GM10847 (cell line): ENCODE data around the gene MCM8.

ENCODE experiments used
- POLR2A ChIP-seq: IDR thresholded peaks from 2 replicates; pipeline ENCODE4 v1.6.1; 2011; ENCODE audit not compliant: insufficient read length; ENCODE audit errors: extremely low read depth

Gene MCM8

DNA sequence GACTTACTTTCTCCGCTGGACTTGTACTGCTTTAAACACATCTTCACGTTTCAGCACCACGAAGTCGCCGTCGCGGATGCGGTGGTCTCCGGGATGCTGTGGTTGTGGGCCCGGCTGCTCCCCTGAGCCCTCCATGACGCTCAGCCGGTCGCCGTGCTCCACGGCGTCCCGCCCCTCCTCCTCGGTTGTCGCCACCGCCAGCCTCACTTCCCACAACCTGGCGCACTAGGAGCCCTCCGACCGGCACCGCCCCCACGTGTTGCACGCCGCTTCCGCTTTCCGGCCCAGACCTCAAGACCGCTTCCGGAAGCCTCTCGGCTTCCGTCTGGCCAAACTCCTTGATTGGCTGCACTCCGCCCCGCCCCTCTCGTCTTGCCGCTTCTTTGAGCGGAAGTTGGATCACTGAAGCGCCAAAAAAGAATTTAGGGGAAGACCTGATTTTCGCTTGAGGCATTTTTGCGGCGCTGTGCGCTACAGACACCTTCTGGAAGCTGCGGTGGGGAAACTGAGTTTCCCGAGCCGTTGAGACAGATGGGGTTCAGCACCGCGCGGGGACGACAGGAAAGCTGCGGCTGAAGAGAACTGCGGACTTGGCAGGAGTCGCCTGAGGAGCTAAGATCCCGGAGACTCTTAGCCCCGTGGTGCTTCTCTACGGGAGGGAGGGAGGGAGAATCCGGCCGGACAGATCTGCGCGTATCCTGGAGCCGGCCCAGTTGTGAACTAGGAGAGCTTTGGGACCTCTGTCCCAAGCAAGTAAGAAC, at the start of gene MCM8, which contains the start of gene TRMT6:
TSS of gene MCM8 (plus strand) at position 382 of the 761 bp plus-strand sequence. CDS start 1,364 bp downstream, outside the sequence.
TSS of gene TRMT6 (minus strand) at position 263 of the 761 bp plus-strand sequence. CDS start at position 135, 128 bp downstream.
- peak; percentile 75 for TF ChIP-seq POLR2A

DNA sequence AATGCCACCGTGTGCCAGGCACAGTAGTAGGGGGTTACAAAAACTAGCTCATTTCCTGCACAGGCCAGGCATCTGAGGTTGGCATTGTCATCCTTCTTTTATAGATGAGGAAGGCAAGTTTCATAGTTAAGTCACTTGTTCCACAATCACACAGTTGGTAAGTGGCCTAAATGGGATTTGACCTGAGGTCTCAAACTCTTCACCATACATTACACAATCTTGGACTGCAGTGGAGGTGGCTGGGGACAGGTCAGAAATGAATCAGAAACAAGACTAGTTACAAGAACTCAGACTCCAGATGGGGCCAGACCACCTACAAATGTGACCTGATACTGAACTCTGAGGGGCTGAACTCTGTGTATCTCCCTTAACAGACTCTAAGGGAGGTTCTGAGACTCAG, 49.5 kb upstream of the MCM8 start:
- no peak for TF ChIP-seq POLR2A

DNA sequence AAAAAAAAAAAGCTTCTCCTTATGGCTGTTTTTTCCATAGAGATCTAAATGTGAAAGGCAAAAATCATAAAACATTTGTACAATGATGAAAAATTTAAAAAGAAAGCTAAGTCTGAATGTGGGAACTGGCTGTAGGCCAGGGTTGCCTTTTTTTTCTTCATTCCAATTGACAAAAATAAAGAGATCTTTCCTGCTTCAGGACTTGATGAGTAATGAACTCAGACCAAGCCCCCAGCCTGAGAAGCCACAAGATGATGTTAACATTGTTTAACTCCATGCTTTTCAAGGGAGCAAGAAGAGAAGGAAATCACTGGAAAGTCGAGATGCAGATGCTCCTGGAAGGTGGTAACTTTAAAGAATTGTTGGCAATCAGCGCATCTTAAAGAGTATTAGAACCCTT, 41.5 kb upstream of the MCM8 start:
- TF ChIP-seq POLR2A: no peak

DNA sequence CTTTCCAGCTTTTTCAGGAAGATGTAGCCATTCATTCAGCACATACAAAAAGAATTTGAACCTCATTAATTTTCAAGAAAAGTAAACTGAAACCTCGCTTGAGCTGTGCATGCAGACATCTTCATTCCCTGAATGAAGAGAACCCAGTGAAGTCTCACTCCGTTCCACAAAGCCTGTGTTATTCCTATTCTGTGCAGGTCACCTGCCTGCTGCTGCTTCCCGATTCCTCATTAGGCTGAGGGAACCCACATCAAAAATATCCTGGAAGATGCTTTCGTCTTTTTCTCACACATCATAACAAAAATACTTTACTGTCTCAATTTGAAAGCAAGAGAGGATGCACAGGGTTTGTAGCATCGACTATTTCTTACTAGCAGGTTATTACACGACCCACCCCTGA, 40.3 kb upstream of the MCM8 start:
- no peak for TF ChIP-seq POLR2A

DNA sequence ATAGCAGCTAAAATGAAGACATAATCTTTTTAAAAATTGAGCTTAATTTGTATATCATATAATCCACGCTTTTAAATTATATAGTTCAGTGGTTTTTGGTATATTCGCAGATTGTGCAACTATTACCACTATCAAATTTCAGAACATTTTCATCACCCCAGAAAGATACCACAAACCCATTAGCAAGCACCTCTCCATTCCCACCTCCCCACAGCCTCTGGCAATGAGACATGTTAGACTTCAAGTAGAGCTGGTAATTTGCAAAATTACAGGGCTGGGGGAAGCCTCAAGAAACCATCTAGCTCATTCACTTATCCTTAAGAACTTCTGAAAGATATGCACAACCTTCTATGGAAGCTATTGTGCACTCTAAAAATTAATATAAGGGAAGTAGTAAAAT, 37.3 kb upstream of the MCM8 start:
- no peak for TF ChIP-seq POLR2A

DNA sequence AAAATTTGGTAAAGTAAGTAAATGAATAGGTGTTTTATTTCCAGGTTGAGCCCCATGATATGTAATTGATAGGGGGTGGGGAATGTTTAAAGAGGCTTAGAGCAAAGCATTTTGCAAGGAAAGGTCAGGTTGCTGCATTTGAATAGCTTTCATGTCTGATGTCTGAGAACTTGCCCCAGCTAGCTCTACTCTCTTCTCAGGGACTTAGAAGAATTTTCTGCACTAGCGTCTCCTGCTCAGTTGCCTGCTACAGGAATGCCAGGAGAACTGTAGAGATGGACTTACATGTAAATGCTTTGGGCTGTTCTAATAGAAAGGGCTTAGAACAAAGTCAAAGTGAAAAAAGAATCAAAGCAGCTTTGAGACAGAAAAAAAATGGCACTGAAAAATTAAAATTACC, 35.6 kb upstream of the MCM8 start:
- no peak for TF ChIP-seq POLR2A

DNA sequence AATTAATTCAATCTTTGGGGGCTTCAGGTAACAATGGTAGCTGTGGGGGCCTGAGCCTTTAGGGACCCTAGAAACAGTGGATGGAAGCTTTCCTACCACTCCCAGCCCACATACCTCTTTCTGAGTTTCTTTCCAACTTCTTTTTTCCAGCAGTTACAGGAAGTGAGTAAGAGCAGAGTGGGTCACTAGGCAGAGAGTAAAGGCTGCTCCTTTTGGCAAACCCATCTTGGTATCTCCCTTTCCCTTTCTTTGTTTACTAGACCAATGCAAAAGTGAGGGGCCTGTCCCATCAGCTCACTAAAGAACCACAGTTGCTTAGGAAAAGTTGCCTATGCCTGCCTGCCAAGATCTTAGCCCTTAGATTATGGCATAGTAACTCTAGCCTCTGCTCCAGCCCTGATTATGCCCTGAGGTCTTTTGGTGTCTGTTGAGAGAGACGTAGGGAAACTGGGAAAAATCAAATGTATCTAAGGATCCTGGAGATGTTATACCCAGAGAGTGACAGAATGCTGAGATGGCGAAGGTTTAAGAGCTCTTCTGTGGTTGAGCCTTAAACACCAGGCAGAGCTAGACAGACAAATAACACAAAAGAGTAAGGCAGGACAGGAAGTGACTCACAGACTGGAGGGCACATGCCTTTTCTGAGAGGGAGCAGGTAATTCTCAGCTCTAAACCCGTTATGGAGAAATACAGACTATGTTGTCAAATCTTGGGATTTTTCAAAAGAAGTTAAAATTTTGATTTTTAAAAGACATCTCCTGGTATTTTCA, 31.4 kb upstream of the MCM8 start:
- TF ChIP-seq POLR2A: no peak

DNA sequence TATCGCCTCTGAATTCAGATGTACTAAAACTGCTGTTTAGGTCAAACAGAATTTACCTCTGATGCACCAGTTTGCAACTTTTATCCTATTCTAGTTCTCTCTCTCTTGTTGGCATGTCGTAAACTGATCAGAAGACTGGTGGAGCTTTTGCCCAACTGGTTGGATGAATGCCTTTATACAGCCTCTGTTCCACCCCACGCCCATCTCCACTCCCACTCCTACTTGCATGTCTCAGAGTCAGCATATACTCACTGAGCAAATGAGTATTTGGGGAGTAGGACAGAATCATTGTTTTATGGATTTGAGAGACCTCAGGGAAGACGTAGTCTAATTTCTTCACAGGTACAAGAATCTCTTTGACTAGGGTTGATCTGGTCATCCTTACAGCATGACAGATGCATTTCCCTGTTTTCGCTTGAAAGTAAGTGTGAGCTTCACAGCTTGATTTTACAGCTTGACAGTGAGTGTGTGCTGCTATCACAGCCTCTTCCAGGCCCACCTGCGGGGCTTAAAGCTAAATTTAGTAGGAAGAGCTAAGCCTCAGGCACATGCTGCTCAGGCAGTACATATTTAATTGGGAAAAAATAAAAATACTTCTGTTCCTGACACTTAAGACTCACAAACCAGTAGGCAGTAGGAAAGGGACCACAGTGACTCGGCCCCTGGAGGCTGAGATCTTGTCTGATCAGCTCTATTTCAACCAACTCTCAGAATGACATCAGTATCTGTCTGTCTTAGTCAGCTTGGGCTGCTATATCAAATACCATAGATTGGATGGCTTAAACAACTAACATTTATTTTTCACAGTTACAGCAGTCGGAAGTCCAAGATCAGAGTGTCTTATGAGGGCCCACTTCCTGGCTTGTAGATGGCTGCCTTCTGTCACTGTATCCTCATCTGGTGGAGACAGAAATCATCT, 30.6 kb upstream of the MCM8 start:
- TF ChIP-seq POLR2A: no peak

DNA sequence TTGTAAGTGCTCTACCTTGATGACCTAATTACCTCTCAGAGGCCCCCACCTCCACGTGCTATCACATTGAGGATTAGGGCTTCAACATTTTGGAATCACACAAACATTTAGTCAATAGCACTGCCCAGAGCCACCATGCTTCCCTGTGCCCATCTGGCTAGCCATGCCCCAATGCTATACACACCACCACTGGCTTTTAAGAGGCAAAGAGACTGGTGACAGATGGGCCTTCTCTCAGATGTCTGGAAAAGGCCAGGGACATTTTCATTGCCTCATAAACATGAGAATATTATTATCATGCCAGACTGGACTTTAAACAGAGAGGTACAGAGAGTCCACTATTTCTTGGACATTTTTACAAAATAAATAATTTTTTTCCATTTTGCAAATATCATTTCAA, 29.9 kb upstream of the MCM8 start:
- no peak for TF ChIP-seq POLR2A

DNA sequence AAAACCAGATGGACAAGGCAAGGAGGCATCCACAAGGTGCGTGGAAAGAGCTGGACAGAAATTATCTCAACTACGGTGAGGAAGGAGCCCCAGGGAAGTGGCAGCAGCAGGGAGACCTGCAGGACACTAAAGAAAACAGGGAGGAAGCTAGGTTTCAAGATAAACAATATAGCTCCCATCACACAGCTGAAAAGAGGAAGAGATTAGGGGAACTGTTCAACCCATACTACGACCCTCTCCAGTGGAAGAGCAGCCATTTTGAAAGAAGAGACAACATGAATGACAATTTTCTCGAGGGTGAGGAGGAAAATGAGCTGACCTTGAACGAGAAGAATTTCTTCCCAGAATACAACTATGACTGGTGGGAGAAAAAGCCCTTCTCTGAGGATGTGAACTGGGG, 27.0 kb upstream of the MCM8 start:
- TF ChIP-seq POLR2A: no peak

DNA sequence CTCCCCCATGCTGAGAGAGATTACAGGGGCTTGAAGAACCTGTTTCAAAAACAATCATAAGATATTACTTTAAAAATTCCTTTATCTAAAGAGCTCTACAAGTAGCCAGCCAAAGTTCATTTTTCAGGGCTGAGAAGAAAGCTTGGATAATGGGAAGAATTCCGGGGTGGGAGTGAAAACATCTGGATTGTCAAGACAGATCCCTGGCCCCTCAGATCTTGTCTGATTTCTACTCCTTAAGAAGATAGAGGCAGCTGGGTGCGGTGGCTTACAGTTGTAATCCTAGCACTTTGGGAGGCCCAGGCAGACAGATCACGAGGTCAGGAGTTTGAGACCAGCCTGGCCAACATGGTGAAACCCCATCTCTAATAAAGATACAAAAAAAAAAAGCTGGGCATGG, 24.9 kb upstream of the MCM8 start:
- TF ChIP-seq POLR2A: no peak

DNA sequence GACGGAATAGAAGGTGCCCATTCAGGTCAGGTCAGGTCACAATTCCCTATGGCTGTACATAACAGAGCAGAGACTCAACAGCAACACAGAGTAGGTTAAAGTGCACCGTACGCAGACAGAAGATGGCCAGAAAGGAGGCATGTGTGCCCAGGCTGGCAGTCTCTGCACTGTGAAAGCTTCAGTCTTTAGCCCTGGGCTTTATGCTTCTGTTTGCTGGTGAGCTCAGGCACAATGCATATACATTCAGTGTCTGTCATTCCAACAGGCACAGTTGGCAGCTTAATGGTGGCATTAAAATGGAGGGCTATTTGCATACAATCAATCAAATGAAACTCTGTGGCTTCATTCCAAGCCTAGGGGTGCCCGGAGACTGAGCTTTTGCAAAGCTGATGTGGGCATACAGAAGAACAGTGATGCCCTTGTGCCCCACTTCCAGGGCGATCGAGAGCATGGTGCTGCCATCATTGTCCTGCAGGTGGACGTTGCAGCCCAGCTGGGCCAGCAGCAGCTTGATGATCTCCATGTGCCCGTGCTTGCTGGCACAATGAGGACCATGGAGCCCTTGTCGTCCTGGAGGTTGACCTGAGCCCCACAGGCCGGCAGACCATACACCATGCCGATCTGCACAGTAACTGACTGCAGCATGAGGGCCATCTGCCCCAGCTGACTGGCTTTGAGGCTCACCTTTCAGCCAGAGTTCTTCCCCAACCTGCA, 22.5 kb upstream of the MCM8 start:
- no peak for TF ChIP-seq POLR2A

DNA sequence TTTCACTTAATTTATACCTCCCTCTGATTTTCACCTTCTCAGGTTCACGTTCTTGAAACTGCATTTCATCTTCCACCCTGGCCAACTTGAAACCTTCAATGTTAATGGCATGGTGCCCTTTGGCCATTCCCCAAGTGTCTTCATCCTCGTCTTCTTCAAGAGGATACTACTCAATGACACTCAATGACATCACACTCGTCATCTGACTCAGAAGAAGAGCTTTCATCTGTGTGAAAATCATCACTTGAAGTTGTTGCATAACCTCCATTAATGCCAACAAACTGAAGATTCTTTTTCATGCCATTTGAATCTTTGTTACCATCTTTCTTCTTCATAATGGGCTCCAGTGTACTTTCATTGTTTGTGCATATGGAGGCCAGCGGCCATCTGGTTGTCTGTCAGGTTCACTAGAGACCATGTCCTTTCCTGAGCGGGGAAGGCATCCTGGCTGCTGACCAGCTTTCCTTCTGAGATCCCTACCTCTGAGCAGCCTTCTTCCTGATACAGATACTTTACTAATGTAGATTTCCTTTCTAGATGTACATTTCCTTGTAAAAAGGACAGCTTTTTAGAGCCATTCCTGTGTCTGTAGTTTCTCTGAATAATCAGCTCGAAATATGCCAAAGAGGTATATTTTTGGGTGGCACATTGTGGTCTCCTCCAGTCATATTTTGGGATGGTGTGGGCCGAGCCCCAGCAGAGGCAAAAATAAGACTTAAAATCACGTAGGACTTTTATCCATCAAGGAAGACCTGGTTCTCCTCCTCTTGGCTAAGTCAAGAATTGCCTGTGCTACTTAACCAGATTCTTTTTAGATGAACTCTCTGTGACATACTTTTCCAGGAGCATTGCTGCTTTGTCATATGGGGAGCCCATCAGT, 21.4 kb upstream of the MCM8 start:
- no peak for TF ChIP-seq POLR2A

DNA sequence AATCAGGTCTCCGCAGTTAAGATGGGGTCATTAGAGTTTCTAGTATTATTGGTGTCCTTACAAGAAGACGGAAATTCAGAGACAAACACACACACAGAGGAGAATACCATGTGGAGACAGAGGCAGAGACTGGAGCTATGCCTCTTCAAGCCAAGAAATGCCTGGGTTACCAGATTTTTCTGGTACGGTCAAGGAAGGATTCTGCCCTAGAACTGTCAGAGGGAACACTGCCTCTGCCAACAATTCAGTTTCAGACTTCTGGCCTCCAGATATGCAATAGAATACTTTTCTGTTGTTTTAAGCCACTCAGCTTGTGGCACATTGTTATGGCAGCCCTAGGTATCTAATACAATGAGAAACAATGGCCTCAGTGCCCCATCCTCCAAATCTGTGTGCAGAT, 19.0 kb upstream of the MCM8 start:
- TF ChIP-seq POLR2A: no peak
